Activated CD4-positive, CD25-positive, alpha-beta regulatory T cell treated with anti-CD3 and anti-CD28 coated beads, Interleukin-2, amount 50 U/mL, for 72 hours (primary cell): ENCODE data around the gene PEX5.
A peak's percentile ranks its signal among the peaks of the same experiment; 100 is the strongest.
"Not testable (repeated sequence)": the region's sequence is repeated elsewhere in the genome, so short reads cannot be mapped to it uniquely, and the experiment has no call there.

ENCODE experiments used
- DNase-seq: peaks from one replicate; pipeline ENCODE4 v3.0.0; 2021

PEX5 gene

DNA sequence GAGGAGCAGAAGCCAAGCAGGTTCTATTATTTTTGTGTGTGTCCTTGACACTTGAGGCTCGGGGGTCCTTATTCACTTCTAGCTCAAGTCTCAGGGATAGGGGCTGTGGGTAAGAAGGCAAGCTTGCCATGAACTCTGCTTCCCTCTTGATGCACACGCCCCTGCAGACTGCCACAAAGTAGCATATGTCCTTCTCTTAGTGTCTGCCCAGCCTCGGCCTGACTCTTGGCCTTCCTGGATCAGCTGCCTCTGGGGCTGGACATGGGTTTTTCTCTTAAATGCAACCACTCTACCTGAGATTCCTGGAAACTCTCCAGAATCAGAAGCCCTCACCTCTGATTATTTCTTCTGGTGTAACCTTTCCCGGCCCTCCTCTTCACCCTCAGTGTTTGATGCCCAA, 28.2 kb upstream of the PEX5 start:
- no peak for DNase-seq

- no peak for DNase-seq
Measured at GRCh38 chr12:7161811-7162210, 27.7 kb upstream of the PEX5 start.

- DNase-seq = no peak
Measured at GRCh38 chr12:7162691-7163114, 26.8 kb upstream of the PEX5 start.

DNA sequence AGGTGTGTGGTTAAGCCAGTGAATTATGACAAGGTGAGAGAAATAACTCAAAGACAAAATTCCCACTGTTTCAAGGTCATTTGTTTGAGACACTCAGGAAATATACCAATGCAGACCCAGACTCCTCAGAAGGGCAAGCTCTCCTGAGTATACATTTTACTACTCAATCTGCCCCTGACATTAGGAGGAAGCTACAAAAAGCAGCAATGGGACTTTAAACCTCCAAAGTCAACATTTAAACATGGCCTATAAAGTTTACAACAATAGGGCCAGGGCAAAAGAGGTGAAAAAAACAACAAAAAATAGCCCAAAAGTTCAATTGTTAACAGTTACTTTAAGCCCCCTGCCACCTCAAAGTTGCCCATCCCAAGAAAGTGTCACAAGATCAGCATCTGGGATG, 19.5 kb upstream of the PEX5 start:
- DNase-seq = no peak

- no peak for DNase-seq
Measured at GRCh38 chr12:7171854-7172253, 17.6 kb upstream of the PEX5 start.

- no peak for DNase-seq
Measured at GRCh38 chr12:7175493-7175892, 14.0 kb upstream of the PEX5 start.

DNA sequence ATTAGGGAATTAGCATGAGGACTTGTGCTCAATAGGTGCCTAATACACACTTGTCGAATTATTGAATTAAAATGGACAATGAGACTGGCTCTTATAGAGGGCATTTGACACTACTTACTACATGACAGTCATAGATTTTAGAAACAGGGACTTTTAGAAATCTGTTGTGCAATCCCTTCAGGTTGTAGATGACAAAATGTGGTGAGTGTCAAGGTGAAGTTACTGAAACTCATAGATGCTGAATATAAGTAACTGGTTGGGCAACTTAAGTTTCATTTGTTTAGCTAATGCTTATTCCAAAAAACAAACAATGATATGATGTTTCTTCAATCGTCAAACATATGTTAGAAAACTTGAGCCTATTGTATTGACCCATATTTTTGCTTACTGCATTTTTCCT, 12.9 kb upstream of the PEX5 start:
- no peak for DNase-seq

GRCh38 chr12:7178481-7178880, 11.0 kb upstream of the PEX5 start:
- no peak for DNase-seq

DNA sequence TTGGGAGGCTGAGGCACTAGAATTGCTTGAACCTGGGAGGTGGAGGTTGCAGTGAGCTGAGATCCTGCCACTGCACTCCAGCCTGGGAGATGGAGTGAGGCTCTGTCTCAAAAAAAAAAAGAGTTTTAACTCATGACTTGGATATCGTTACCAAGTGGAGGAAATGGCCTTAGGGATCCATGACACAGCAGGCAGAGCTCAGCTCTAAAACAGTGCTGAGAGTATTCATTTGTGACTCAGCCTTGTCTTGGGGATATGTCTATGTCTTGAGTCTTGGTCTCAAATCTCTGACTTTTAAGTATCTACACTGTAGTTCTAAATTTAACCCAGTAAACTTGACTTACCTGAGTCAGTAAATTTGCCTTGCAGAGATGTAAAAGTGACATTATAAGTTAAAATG, 8.8 kb upstream of the PEX5 start:
- DNase-seq = no peak

DNA sequence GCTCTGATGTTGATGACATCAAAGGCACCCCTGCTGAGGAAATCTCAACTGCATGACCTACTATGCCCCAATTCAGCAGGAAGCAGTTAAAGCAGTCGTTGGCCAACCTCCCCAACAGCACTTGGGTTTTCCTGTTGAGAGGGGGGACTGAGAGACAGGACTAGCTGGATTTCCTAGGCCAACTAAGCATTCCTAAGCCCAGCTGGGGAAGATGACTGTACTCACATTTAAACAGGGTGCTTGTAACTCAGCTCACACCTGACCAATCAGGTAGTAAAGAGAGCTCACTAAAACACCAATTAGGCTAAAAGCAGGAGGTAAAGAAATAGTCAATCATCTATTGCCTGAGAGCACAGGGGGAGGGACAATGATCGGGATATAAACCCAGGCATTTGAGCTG, 3.4 kb upstream of the PEX5 start:
- not testable (repeated sequence) for DNase-seq

DNA sequence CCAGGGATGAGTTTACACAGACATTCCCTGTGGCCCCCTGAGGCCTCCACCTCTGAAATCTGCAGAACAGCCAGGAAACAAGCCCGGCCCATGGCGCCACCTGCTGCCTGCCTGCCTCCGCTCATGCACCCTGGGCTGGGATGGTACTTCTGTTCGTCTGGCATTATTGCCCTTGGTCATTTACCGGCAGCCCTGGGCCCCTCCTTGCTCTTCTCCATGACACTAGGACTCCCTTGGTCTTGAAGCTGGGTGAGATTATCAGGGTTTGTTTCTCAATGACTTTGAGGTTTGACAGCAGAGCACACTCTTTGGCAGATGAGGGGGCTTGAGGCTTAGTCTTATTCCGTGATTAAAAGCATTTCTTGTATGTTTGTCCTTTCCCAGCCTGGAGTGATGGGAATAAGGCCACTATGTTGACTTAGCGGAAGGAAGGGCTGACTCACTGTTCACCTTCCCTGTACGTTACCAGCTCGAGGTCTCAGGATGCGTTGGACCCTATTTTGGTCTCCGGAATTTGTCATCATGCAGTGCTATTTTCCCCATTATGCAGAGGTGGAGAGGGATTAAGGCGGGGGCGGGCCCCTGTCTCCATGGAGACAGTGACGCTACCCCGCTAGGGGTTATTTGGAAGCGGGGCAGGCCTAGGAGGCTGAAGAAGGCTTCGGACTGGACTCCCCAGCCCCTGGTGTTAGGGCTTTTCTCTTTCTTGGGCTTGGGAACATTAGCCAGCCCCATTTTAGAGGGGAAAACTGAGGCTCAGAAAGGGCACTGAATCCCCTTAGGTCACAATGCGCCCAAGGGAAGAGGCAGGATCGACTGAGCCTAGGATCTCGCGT, 706 bp upstream of the PEX5 start:
- peak; percentile 59 for DNase-seq

DNA sequence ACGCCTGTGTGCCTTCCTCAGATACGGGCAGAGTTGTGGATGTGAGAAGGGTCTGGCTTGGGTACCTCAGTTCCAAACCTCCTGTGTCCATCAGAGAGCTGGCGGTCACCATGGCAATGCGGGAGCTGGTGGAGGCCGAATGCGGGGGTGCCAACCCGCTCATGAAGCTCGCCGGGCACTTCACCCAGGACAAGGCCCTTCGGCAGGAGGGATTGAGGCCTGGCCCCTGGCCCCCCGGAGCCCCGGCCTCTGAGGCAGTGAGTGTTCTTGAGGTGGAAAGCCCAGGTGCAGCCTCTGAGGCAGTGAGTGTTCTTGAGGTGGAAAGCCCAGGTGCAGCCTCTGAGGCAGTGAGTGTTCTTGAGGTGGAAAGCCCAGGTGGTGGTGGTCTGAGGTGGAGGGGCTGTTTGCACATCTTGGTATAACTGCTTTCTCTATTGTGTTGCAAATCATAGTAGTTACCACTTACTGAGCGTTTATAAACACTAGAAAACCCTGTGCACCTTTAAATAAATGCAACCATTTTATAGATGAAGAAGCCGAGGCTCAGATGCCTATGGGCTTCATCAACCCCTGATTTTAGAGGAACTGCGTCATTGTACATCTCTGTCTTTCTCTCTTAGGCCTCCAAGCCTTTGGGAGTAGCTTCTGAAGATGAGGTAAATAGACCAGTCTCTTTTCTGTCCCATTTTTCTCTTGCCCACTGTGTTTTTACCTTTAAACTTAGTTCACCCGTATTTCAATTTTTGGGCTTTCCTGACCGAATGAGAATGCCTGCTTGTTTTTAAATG, 976 bp downstream of the PEX5 start:
- peak; percentile 34 for DNase-seq

GRCh38 chr12:7193674-7194073, 4.2 kb downstream of the PEX5 start:
- no peak for DNase-seq

DNA sequence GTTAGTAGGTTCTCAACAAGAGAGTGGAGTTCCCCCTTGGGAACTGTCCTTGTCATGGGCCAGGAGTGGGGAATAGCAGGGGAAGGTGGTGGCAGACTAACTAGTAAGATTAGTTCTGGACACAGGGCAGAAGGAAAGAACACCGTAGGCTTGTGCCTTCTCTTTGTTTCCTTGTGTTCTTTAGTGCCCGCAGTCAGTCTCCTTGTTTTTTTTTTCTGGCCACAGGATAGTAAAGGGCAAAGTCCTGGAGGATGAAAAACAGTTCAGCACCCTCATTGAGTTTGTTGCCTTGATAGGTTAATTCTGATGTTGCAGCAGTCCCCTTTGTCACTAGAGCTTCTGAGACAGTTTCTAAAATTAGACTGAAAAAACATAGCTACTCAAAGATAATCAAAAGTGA, 8.4 kb downstream of the PEX5 start:
- no peak for DNase-seq

DNA sequence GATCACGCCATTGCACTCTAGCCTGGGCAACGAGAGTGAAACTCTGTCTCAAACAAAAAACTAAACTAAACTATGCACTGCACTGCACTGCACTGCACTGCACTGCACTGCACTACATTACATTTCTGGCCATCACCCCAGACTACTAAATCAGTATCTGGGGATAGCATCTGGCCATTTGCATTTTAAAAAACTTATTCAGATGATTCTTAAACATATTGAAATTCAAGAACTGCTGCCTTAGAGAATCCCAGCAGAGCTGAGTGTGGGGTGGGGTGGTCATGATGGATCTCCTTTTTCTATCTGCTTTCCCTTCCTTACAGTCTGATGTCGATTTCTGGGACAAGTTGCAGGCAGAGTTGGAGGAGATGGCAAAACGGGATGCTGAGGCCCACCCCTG, 13.6 kb downstream of the PEX5 start:
- DNase-seq = no peak

GRCh38 chr12:7205091-7205490, 15.6 kb downstream of the PEX5 start:
- DNase-seq = no peak

DNA sequence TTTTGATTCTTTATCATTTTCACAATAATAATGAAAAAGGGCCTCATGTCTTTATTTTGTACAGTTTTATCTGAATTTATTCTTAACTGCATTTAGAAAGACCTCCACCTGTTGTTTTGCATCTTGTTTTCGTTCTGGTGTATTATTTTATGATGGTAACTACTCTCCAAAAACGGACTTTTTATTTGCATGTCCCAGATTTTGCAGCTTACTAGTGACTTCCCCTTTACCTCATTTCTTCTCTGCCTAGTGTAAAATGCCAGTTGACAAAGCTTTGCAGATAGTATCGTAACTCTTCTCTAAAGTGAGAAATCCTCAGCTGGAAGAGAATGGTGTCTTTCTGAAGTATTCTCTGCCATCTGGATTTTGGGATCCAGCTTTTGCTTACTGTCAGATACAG, 17.2 kb downstream of the PEX5 start:
- no peak for DNase-seq

- DNase-seq = no peak
Measured at GRCh38 chr12:7207866-7208625, 18.6 kb downstream of the PEX5 start.

- no peak for DNase-seq
Measured at GRCh38 chr12:7209958-7210357, 20.5 kb downstream of the PEX5 start.

DNA sequence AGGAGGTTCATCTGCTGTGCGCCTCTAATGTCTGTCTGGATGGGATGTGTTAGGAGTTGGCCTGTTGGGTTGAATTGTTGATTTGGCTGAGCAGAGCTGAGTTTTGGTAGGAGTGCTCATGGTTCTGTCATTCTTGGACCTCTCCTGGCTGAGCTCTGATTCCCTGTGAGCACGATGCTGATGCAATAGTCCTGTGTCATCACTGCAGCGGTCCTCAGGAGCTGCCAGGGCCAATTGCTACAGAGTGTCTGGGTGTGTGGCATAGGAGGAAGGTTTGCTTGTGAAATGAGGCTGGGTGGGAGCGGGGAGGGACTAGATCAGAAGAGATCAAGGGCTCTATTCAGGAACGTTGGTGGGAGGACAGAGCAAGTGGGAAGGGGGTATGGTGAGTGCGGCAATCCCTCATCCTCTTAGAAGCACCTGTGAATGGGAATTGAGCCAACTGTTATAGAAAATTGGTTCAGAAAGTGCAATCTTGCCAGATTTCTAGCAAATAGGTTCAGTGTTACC, 21.2 kb downstream of the PEX5 start:
- no peak for DNase-seq

DNA sequence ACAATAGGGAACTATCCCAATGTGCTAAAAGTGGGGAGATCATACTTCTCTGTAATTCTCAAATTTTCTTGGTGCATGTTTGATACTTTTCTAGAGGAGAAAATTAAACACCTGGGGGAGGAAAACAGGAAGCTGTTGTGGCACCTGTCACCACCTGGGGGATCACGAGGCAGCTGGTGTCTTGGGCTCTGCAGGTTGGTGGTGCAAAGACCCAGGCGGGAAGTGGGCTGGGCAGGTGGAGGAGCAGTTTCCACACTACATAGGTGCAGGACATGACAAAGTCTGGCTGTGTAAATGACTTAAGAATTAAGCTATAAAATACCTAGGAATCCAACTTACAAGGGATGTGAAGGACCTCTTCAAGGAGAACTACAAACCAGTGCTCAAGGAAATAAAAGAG, 23.2 kb downstream of the PEX5 start:
- DNase-seq = no peak

DNA sequence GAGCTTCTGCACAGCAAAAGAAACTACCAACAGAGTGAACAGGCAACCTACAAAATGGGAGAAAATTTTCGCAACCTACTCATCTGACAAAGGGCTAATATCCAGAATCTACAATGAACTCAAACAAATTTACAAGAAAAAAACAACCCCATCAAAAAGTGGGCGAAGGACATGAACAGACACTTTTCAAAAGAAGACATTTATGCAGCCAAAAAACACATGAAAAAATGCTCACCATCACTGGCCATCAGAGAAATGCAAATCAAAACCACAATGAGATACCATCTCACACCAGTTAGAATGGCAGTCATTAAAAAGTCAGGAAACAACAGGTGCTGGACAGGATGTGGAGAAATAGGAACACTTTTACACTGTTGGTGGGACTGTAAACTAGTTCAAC, 24.3 kb downstream of the PEX5 start:
- not testable (repeated sequence) for DNase-seq

DNA sequence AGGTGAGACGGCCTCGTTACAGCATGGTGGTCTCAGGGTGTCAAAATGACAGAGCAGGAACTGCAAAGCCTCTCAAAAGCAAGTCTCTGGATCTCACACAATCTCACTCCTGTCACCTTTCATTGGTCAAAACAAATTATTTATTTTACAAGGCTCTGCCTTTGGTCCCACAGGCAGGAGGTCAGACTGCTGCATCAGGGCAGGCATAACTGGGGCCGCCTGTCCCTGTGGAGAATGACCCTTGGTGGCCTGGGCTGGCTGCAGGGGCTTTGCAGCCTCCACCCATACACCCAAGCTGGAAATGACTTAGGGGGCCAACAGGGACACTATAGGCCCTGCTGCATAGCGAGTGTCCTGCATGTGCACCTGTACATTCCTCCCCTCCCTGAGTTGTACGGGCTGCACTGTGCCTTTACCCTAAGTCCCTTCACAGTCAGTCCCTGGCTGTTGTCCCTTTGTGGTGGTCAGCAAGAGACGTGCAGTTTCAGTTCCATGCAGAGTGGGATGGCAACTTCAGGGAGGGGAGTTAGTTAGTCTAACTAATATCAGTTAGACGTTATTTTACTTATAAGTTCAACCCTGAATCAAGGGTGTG, 28.1 kb downstream of the PEX5 start:
- DNase-seq = no peak
